ENCODE measurements around the gene MTHFS.

Gene MTHFS

GRCh38 chr15:79816571-79816970 lies 80.2 kb downstream of the MTHFS start:
- no peak for DNase-seq (ENCODE audit: low read depth in 2 of 2)

- no peak for DNase-seq (ENCODE audit: low read depth in 2 of 2)
Observed at GRCh38 chr15:79815468-79815867, 81.3 kb downstream of the MTHFS start.

GRCh38 chr15:79812541-79812940 lies 84.3 kb downstream of the MTHFS start:
- DNase-seq (ENCODE audit: low read depth in 2 of 2): no peak

GRCh38 chr15:79811406-79812405 lies 85.1 kb downstream of the MTHFS start:
- peak; percentile 23 to 28 for DNase-seq (ENCODE audit: low read depth in 2 of 2)

- peak; percentile 7 to 14 for DNase-seq (ENCODE audit: low read depth in 2 of 2)
Observed at GRCh38 chr15:79804838-79805237, 92.0 kb downstream of the MTHFS start.

- DNase-seq (ENCODE audit: low read depth in 2 of 2): no peak
Observed at GRCh38 chr15:79798311-79798710, 98.5 kb downstream of the MTHFS start.
